Transverse colon (tissue), 4 donors: ENCODE data around the gene EPHA1. TPM values are rescaled to one million over a fixed set of nuclear protein-coding genes. Genes with fewer than 3 reads are reported as not detected.

Experiments used
- DNase-seq: peaks from one replicate; pipeline ENCODE4 v3.0.0-alpha.2; 2019
- H3K27ac ChIP-seq, 4 donors: fragments of 200-600 bp; sonication (generic); 2 replicates each; pipeline ENCODE4 v1.5.1; 2016 to 2018; ENCODE audit warnings: inconsistent platforms in 4 of 4
- H3K27me3 ChIP-seq: fragments of 200-600 bp; sonication (generic); 2 replicates; pipeline ENCODE4 v1.5.1; 2017; ENCODE audit warnings: inconsistent platforms
- H3K36me3 ChIP-seq, 4 donors: fragments of 200-600 bp; sonication (generic); 2 replicates each; pipeline ENCODE4 v1.5.1; 2017 to 2019; ENCODE audit warnings: inconsistent platforms in 4 of 4
- H3K4me1 ChIP-seq, 4 donors: fragments of 200-600 bp; sonication (generic); 2 replicates each; pipeline ENCODE4 v1.5.1; 2017 to 2020; ENCODE audit warnings: inconsistent platforms in 4 of 4
- H3K4me3 ChIP-seq, 4 donors: fragments of 200-600 bp; sonication (generic); 1 replicate in 1 of 4; 2 replicates in 3 of 4; pipeline versions ENCODE4 v1.5.1 to v1.6.1; 2017 to 2019; ENCODE audit warnings: inconsistent platforms in 4 of 4
- H3K9me3 ChIP-seq, 2 donors: fragments of 200-600 bp; sonication (generic); 2 replicates each; pipeline ENCODE4 v1.5.1; 2017 to 2019; ENCODE audit warnings: inconsistent platforms in 2 of 2
- CTCF ChIP-seq, 5 experiments: fragments of 200-600 bp in 3 of 5; fragments of 450-650 bp in 2 of 5; sonication (generic) in 3 of 5; IDR thresholded peaks; 1 replicate in 2 of 5; 2 replicates in 3 of 5; pipeline ENCODE4 v1.5.1; 2016 to 2017; ENCODE audit warnings: antibody characterized with exemption in 5 of 5, inconsistent platforms in 3 of 5, mild to moderate bottlenecking in 2 of 5, moderate library complexity in 1 of 5
- EP300 ChIP-seq: sonication (generic); formaldehyde crosslinking; IDR thresholded peaks from one replicate; pipeline ENCODE4 v1.6.1; 2017; ENCODE audit warnings: antibody characterized with exemption, low read depth
- POLR2A ChIP-seq: fragments of 450-650 bp; IDR thresholded peaks from one replicate; pipeline ENCODE4 v1.6.1; 2016; ENCODE audit warnings: antibody characterized with exemption, mild to moderate bottlenecking, moderate library complexity
- POLR2AphosphoS5 ChIP-seq, 3 donors: sonication (generic); formaldehyde crosslinking; IDR thresholded peaks; one replicate each; pipeline ENCODE4 v1.6.1; 2016; ENCODE audit warnings: antibody characterized with exemption in 3 of 3
- WGBS, 2 donors: methylation state at CpG; one replicate each; pipeline ENCODE4 v1.1.5; 2018; ENCODE audit warnings: low coverage in 1 of 2; 5-methylcytosine and 5-hydroxymethylcytosine counted together
- in situ Hi-C, 4 donors: fragments of 200-750 bp; cut with MboI; loops; one replicate each; pipeline versions ENCODE4 v1.15.0 to v1.15.1; 2017; ENCODE audit warnings: low sequenced_read_pairs in 3 of 4, low pct_ligation_motif_present in 1 of 4, low pct_unique_long_range_greater_than_20kb in 1 of 4
- intact Hi-C: fragments of 100-400 bp; cut with DNase I; formaldehyde crosslinking; loops from one replicate; pipeline ENCODE4 v1.15.1; 2023; ENCODE audit warnings: low total_unique reads
- total RNA-seq, 4 donors: library from RNA; depleted of rRNA; stranded (reverse); fragments of >200 nt; gene quantifications; one replicate each; pipeline ENCODE4 v1.1.0, GENCODE V29; 2016

Gene EPHA1
- total RNA-seq, 4 donors from 2014 or later, result 21.1 to 29.9 (median 24.8) TPM

GRCh38 chr7:143379611-143380259 is 28.9 kb downstream of the EPHA1 start:
- H3K27ac ChIP-seq, result peak overlapping the region; percentile 93 to 99 (median 98)
- no peak for DNase-seq
- no peaks in the 10 kb centered on the region for H3K9me3 ChIP-seq
- in situ Hi-C loops (no loop called here), intact Hi-C loops (no loop called here)
- WGBS, 2 donors, result 21 to 26% methylated on average over 10 to 15 of the region's 15 CpGs
- TF ChIP-seq POLR2AphosphoS5 (IDR thresholded peaks at IDR 0.05) (no peak), EP300 (no peak), CTCF (IDR thresholded peaks at IDR 0.05) (no peak), POLR2A (no peak)
- H3K4me1 ChIP-seq, result peaks cover 21 to 58% (median 29%) of the 10 kb centered on the region in 4 donors
- no peaks in the 10 kb centered on the region for H3K27me3 ChIP-seq
- H3K36me3 ChIP-seq, result no peaks in the 10 kb centered on the region
- peak overlapping the region in 3 of 4 donors; percentile 79 to 100 (median 92) for H3K4me3 ChIP-seq

- in situ Hi-C loops, result no loop called here
- TF ChIP-seq POLR2A (no peak), CTCF (IDR thresholded peaks at IDR 0.05) (no peak), EP300 (no peak), POLR2AphosphoS5 (IDR thresholded peaks at IDR 0.05) (peak in 1 of 3 donors; percentile 10)
- Histone ChIP-seq H3K9me3 (no peaks in the 10 kb centered on the region), H3K27ac (peak overlapping the region; percentile 26 to 97 (median 72)), H3K4me1 (peaks cover 12 to 43% (median 16%) of the 10 kb centered on the region in 4 donors), H3K4me3 (no peak overlapping the region), H3K36me3 (no peaks in the 10 kb centered on the region), H3K27me3 (no peaks in the 10 kb centered on the region)
- no peak for DNase-seq
- 33 to 69% methylated on average over 2 to 5 of the region's 5 CpGs for WGBS, 2 donors
- intact Hi-C loops, result no loop called here
Measured at GRCh38 chr7:143376396-143376795, 32.3 kb downstream of the EPHA1 start.

GRCh38 chr7:143375298-143376034 is 33.2 kb downstream of the EPHA1 start:
- Histone ChIP-seq H3K27ac (peak overlapping the region; percentile 26 to 97 (median 67)), H3K4me1 (peaks cover 14 to 51% (median 18%) of the 10 kb centered on the region in 4 donors), H3K27me3 (no peaks in the 10 kb centered on the region), H3K36me3 (no peaks in the 10 kb centered on the region), H3K9me3 (no peaks in the 10 kb centered on the region), H3K4me3 (no peak overlapping the region)
- in situ Hi-C loops (no loop called here), intact Hi-C loops (no loop called here)
- WGBS, 2 donors, result 83 to 87% methylated on average over 2 to 7 of the region's 7 CpGs
- no peak for TF ChIP-seq CTCF (IDR thresholded peaks at IDR 0.05)
- TF ChIP-seq POLR2A, result no peak
- TF ChIP-seq POLR2AphosphoS5 (IDR thresholded peaks at IDR 0.05), result no peak
- no peak for TF ChIP-seq EP300
- no peak for DNase-seq

GRCh38 chr7:143374561-143374960 is 34.1 kb downstream of the EPHA1 start:
- in situ Hi-C loops (no loop called here), intact Hi-C loops (no loop called here)
- no peak overlapping the region for H3K27ac ChIP-seq
- H3K27me3 ChIP-seq, result no peaks in the 10 kb centered on the region
- H3K4me1 ChIP-seq, result peaks cover 10 to 55% (median 20%) of the 10 kb centered on the region in 4 donors
- DNase-seq, result no peak
- H3K9me3 ChIP-seq, result no peaks in the 10 kb centered on the region
- TF ChIP-seq CTCF (IDR thresholded peaks at IDR 0.05) (no peak), POLR2AphosphoS5 (IDR thresholded peaks at IDR 0.05) (no peak), EP300 (no peak), POLR2A (no peak)
- no peak overlapping the region for H3K4me3 ChIP-seq
- H3K36me3 ChIP-seq, result no peaks in the 10 kb centered on the region
- WGBS, 2 donors, result 77 to 87% methylated on average over 5 of the region's 5 CpGs
